ENCODE data around the gene IL25. TPM values are rescaled to one million over a fixed set of nuclear protein-coding genes. Genes with fewer than 3 reads are reported as not detected.

IL25 gene
- total and polyA plus RNA-seq, 4 donors: not detected

DNA sequence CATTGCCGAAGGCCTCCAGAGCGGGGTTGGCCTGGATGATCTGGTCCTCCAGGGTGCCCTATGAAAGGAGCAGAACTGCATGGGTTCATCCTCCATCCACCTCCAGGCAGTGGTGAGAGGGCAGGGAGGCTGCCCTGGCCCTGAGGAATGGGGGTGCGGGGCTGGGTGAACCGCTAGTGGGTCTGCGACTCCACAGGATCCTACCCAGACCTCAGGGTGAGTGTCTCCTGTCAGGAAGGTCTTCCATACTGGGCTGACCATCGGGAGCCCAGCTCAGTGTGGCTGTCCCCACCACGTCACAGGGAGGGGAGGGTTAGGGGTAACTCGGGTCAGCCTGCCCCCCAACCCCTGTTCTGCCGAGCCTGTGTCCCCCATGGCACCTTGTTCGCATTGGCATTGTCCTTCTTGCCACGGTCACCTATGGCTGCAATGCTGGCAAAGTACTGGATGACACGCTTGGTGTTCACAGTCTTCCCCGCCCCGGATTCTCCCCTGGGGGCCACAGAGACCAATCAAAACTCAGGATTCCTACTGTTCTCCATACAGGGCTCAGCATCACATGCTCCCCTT lies 31.8 kb downstream of the IL25 start:
- TF ChIP-seq, protein P1, sequence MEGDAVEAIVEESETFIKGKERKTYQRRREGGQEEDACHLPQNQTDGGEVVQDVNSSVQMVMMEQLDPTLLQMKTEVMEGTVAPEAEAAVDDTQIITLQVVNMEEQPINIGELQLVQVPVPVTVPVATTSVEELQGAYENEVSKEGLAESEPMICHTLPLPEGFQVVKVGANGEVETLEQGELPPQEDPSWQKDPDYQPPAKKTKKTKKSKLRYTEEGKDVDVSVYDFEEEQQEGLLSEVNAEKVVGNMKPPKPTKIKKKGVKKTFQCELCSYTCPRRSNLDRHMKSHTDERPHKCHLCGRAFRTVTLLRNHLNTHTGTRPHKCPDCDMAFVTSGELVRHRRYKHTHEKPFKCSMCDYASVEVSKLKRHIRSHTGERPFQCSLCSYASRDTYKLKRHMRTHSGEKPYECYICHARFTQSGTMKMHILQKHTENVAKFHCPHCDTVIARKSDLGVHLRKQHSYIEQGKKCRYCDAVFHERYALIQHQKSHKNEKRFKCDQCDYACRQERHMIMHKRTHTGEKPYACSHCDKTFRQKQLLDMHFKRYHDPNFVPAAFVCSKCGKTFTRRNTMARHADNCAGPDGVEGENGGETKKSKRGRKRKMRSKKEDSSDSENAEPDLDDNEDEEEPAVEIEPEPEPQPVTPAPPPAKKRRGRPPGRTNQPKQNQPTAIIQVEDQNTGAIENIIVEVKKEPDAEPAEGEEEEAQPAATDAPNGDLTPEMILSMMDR (IDR thresholded peaks at IDR 0.05; ENCODE audit: control extremely low read depth, extremely low read depth): no peak
- ATAC-seq (ENCODE audit: insufficient read depth, low FRiP score) (no peak), DNase-seq (no peak)
- H3K9me3 ChIP-seq (ENCODE audit: control insufficient read depth in 4 of 4, insufficient read depth in 3 of 4, low read length in 3 of 4): peaks cover 0 to 5% (median 0%) of the 10 kb centered on the region in 4 donors
- 84 to 89% methylated on average over 14 of the region's 14 CpGs for WGBS, 2 donors
- peak overlapping the region in 1 of 2 donors; percentile 91 for H3K27ac ChIP-seq (ENCODE audit: low read depth in 1 of 2, low read length in 1 of 2)
- no peak overlapping the region for H3K9ac ChIP-seq (ENCODE audit: insufficient read depth in 1 of 2, low read length in 2 of 2)
- no peak overlapping the region for H3K4me3 ChIP-seq
- no peaks in the 10 kb centered on the region for H3K36me3 ChIP-seq (ENCODE audit: control insufficient read depth in 4 of 4, insufficient read depth in 4 of 4, low read length in 4 of 4)
- no peaks in the 10 kb centered on the region for H3K4me1 ChIP-seq (ENCODE audit: control insufficient read depth in 5 of 5, insufficient read depth in 5 of 5, low read length in 5 of 5)
- peaks cover 0 to 5% (median 0%) of the 10 kb centered on the region in 3 donors for H3K27me3 ChIP-seq (ENCODE audit: control insufficient read depth in 3 of 3, insufficient read depth in 3 of 3, low read length in 2 of 3)

DNA sequence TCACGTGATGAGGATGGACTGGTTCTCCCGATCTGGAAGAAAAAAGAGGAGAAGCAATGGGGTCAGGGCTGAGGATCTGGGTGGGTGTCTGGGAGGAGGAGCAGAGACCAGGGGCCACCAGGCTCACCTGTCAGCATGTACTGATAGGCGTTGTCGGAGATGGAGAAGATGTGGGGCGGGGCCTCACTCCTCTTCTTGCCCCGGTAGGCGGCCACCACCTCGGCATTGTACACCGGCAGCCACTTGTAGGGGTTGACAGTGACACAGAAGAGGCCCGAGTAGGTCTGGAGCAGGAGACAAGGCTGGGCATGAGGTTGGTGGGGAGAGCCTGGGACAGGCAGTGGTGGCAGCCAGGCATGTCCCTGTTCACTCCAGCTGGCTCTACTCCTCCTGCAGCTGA lies 32.5 kb downstream of the IL25 start:
- Histone ChIP-seq H3K4me3 (no peak overlapping the region), H3K27me3 (ENCODE audit: control insufficient read depth in 3 of 3, insufficient read depth in 3 of 3, low read length in 2 of 3) (peaks cover 0 to 5% (median 0%) of the 10 kb centered on the region in 3 donors), H3K4me1 (ENCODE audit: control insufficient read depth in 5 of 5, insufficient read depth in 5 of 5, low read length in 5 of 5) (no peaks in the 10 kb centered on the region), H3K36me3 (ENCODE audit: control insufficient read depth in 4 of 4, insufficient read depth in 4 of 4, low read length in 4 of 4) (no peaks in the 10 kb centered on the region), H3K9ac (ENCODE audit: insufficient read depth in 1 of 2, low read length in 2 of 2) (no peak overlapping the region), H3K27ac (ENCODE audit: low read depth in 1 of 2, low read length in 1 of 2) (peak overlapping the region in 1 of 2 donors; percentile 91), H3K9me3 (ENCODE audit: control insufficient read depth in 4 of 4, insufficient read depth in 3 of 4, low read length in 3 of 4) (peaks cover 0 to 5% (median 0%) of the 10 kb centered on the region in 4 donors)
- no peak for ATAC-seq (ENCODE audit: insufficient read depth, low FRiP score)
- WGBS, 2 donors: 71 to 93% methylated on average over 10 of the region's 10 CpGs
- DNase-seq: no peak
- TF ChIP-seq, protein P1 (IDR thresholded peaks at IDR 0.05; ENCODE audit: control extremely low read depth, extremely low read depth): no peak

DNA sequence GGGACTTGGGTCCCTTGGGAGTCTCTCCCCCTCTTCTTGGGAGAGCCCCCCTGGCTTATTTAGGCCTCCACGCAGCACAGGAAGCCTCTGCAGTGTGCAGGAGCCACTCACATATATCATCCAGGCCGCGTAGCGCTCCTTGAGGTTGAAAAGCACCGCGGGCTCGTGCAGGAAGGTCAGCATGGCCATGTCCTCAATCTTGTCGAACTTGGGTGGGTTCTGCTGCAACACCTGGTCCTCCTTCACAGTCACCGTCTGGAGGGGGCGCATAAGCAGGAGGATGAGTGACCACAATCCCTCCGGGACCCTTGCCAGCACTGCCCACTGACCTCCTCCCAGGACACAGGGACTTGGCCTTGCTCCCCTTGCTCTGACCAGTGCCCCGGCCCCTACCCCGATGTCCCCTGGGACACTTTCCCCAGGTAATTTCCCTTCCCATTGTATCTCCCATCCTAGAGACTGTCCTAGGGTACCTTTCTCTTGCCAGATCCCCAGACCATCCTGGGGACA lies 33.0 kb downstream of the IL25 start:
- Histone ChIP-seq H3K9me3 (ENCODE audit: control insufficient read depth in 4 of 4, insufficient read depth in 3 of 4, low read length in 3 of 4) (peaks cover 0 to 5% (median 0%) of the 10 kb centered on the region in 4 donors), H3K27me3 (ENCODE audit: control insufficient read depth in 3 of 3, insufficient read depth in 3 of 3, low read length in 2 of 3) (peaks cover 0 to 5% (median 0%) of the 10 kb centered on the region in 3 donors), H3K36me3 (ENCODE audit: control insufficient read depth in 4 of 4, insufficient read depth in 4 of 4, low read length in 4 of 4) (no peaks in the 10 kb centered on the region), H3K9ac (ENCODE audit: insufficient read depth in 1 of 2, low read length in 2 of 2) (no peak overlapping the region), H3K4me1 (ENCODE audit: control insufficient read depth in 5 of 5, insufficient read depth in 5 of 5, low read length in 5 of 5) (no peaks in the 10 kb centered on the region), H3K27ac (ENCODE audit: low read depth in 1 of 2, low read length in 1 of 2) (peak overlapping the region in 1 of 2 donors; percentile 91), H3K4me3 (no peak overlapping the region)
- DNase-seq (no peak), ATAC-seq (ENCODE audit: insufficient read depth, low FRiP score) (no peak)
- TF ChIP-seq, protein P1 (IDR thresholded peaks at IDR 0.05; ENCODE audit: control extremely low read depth, extremely low read depth): no peak
- WGBS, 2 donors: 80 to 88% methylated on average over 13 of the region's 13 CpGs
